ENCODE data around the gene EHHADH. TPM values are rescaled to one million over a fixed set of nuclear protein-coding genes. Genes with fewer than 3 reads are reported as not detected.

The EHHADH gene
- total RNA-seq, 1 experiment from 2014 or later = 10.7 TPM

GRCh38 chr3:185153861-185154629 lies 99.8 kb downstream of the EHHADH start:
- no TSS peak for BruUV-seq (replicated peaks)
- ChIA-PET CTCF (no interaction called here), RAD21 (ENCODE audit: low non-redundant PET in 1 of 2, low total read pairs in 2 of 2, uncharacterized antibody in 2 of 2, unreplicated experiment in 2 of 2) (no interaction called here), POLR2A (no interaction called here)
- intact Hi-C loops (cut with micrococcal nuclease) = no loop called here
- no peak for TF ChIP-seq CEBPB (IDR thresholded peaks at IDR 0.05; ENCODE audit: low read depth)
- no peak for TF ChIP-seq YY1 (IDR thresholded peaks at IDR 0.05; ENCODE audit: extremely low read depth, insufficient replicate concordance, low read depth, low read length)
- no peak for TF ChIP-seq POLR2A (IDR thresholded peaks at IDR 0.05; ENCODE audit: borderline replicate concordance, extremely low read depth, insufficient read depth, insufficient read length)
- no peak for TF ChIP-seq ELF1 (IDR thresholded peaks at IDR 0.05; ENCODE audit: borderline replicate concordance, low read depth)
- TF ChIP-seq, protein P1, sequence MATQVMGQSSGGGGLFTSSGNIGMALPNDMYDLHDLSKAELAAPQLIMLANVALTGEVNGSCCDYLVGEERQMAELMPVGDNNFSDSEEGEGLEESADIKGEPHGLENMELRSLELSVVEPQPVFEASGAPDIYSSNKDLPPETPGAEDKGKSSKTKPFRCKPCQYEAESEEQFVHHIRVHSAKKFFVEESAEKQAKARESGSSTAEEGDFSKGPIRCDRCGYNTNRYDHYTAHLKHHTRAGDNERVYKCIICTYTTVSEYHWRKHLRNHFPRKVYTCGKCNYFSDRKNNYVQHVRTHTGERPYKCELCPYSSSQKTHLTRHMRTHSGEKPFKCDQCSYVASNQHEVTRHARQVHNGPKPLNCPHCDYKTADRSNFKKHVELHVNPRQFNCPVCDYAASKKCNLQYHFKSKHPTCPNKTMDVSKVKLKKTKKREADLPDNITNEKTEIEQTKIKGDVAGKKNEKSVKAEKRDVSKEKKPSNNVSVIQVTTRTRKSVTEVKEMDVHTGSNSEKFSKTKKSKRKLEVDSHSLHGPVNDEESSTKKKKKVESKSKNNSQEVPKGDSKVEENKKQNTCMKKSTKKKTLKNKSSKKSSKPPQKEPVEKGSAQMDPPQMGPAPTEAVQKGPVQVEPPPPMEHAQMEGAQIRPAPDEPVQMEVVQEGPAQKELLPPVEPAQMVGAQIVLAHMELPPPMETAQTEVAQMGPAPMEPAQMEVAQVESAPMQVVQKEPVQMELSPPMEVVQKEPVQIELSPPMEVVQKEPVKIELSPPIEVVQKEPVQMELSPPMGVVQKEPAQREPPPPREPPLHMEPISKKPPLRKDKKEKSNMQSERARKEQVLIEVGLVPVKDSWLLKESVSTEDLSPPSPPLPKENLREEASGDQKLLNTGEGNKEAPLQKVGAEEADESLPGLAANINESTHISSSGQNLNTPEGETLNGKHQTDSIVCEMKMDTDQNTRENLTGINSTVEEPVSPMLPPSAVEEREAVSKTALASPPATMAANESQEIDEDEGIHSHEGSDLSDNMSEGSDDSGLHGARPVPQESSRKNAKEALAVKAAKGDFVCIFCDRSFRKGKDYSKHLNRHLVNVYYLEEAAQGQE (IDR thresholded peaks at IDR 0.05; ENCODE audit: low read depth) = no peak
- no peak for TF ChIP-seq ZNF274 (IDR thresholded peaks at IDR 0.05; ENCODE audit: low read depth, low read length)
- TF ChIP-seq, protein P2, sequence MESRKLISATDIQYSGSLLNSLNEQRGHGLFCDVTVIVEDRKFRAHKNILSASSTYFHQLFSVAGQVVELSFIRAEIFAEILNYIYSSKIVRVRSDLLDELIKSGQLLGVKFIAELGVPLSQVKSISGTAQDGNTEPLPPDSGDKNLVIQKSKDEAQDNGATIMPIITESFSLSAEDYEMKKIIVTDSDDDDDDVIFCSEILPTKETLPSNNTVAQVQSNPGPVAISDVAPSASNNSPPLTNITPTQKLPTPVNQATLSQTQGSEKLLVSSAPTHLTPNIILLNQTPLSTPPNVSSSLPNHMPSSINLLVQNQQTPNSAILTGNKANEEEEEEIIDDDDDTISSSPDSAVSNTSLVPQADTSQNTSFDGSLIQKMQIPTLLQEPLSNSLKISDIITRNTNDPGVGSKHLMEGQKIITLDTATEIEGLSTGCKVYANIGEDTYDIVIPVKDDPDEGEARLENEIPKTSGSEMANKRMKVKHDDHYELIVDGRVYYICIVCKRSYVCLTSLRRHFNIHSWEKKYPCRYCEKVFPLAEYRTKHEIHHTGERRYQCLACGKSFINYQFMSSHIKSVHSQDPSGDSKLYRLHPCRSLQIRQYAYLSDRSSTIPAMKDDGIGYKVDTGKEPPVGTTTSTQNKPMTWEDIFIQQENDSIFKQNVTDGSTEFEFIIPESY (IDR thresholded peaks at IDR 0.05; ENCODE audit: extremely low read depth, insufficient replicate concordance, low read length) = no peak
- no peak for TF ChIP-seq SRF (IDR thresholded peaks at IDR 0.05; ENCODE audit: low read depth)
- TF ChIP-seq EZH2 (IDR thresholded peaks at IDR 0.05) = no peak
- TF ChIP-seq RAD21 (IDR thresholded peaks at IDR 0.05; ENCODE audit: low read depth) = no peak
- TF ChIP-seq EZH2phosphoT487 (IDR thresholded peaks at IDR 0.05; ENCODE audit: borderline replicate concordance) = no peak
- no peak for TF ChIP-seq SIN3A (IDR thresholded peaks at IDR 0.05; ENCODE audit: low read depth)
- TF ChIP-seq, protein P3, sequence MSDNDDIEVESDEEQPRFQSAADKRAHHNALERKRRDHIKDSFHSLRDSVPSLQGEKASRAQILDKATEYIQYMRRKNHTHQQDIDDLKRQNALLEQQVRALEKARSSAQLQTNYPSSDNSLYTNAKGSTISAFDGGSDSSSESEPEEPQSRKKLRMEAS (IDR thresholded peaks at IDR 0.05) = no peak
- no peak for TF ChIP-seq CBX3 (IDR thresholded peaks at IDR 0.05; ENCODE audit: low read depth)
- no peak for TF ChIP-seq CTCF (IDR thresholded peaks at IDR 0.05 in 2 of 3, conservative IDR thresholded peaks at IDR 0.05 in 1 of 3; ENCODE audit: borderline replicate concordance in 1 of 3, insufficient read depth in 1 of 3, low read depth in 2 of 3, low read length in 2 of 3)
- no peak for TF ChIP-seq SP1 (IDR thresholded peaks at IDR 0.05; ENCODE audit: low read depth)
- no peak for TF ChIP-seq EGR1 (IDR thresholded peaks at IDR 0.05; ENCODE audit: low read depth)
- no peak for TF ChIP-seq FOSL1 (IDR thresholded peaks at IDR 0.05; ENCODE audit: low read depth)
- no peak for TF ChIP-seq TCF7L2 (IDR thresholded peaks at IDR 0.05; ENCODE audit: borderline replicate concordance, extremely low read depth, insufficient read depth, insufficient read length)
- Histone ChIP-seq H3K27ac (ENCODE audit: low read depth, low read length) (no peak overlapping the region), H3K79me2 (ENCODE audit: insufficient read depth, low read length) (no peaks in the 10 kb centered on the region), H3K9me2 (ENCODE audit: insufficient read depth) (no peaks in the 10 kb centered on the region), H3K4me2 (ENCODE audit: low read length) (no peak overlapping the region), H4K20me1 (ENCODE audit: insufficient read depth) (no peaks in the 10 kb centered on the region), H3K36me3 (ENCODE audit: control insufficient read depth in 1 of 2, insufficient read depth in 2 of 2, low read length in 2 of 2) (no peaks in the 10 kb centered on the region), H3K9ac (ENCODE audit: low read length) (no peak overlapping the region), H3K4me1 (ENCODE audit: control insufficient read depth in 1 of 2, insufficient read depth in 2 of 2, low read length in 2 of 2) (no peaks in the 10 kb centered on the region), H3K27me3 (ENCODE audit: insufficient read depth, low read length) (peaks cover 38% of the 10 kb centered on the region), H3K4me3 (replicated peaks in 1 of 2; ENCODE audit: low read depth in 1 of 2, low read length in 2 of 2) (no peak overlapping the region), H3K9me3 (ENCODE audit: control insufficient read depth in 1 of 2, insufficient read depth in 1 of 2, low read depth in 1 of 2, low read length in 2 of 2) (no peaks in the 10 kb centered on the region), H2AFZ (ENCODE audit: low read depth, low read length, poor library complexity, severe bottlenecking) (no peak overlapping the region)
- no peak for DNase-seq (ENCODE audit: low read depth, low spot score)
- ATAC-seq = no peak

All from HCT116 (cell line).